GM12865 (cell line): ENCODE measurements around the gene MTA1.

Source experiments
- DNase-seq: peaks from one replicate; pipeline ENCODE4 v3.0.0; 2010; ENCODE audit warnings: low read depth
- H3K4me3 ChIP-seq: 2 replicates; pipeline ENCODE4 v1.5.1; 2011; ENCODE audit warnings: mild to moderate bottlenecking, low read depth, low read length, control low read depth
- CTCF ChIP-seq: IDR thresholded peaks from 2 replicates; pipeline ENCODE4 v1.5.1; 2011; ENCODE audit warnings: low read length, control low read depth, low read depth, inconsistent platforms; ENCODE audit not compliant: insufficient read depth; ENCODE audit errors: missing control alignments

The MTA1 gene

GRCh38 chr14:105384041-105384557, 35.5 kb upstream of the MTA1 start:
- TF ChIP-seq CTCF, result no peak
- DNase-seq, result no peak

GRCh38 chr14:105384605-105385321, 34.9 kb upstream of the MTA1 start:
- no peak overlapping the region for H3K4me3 ChIP-seq
- no peak for DNase-seq
- no peak for TF ChIP-seq CTCF

More at GRCh38 chr14:105384041-105384557, 35.5 kb upstream of the MTA1 start:
- no peak overlapping the region for H3K4me3 ChIP-seq

GRCh38 chr14:105385322-105385637, 34.3 kb upstream of the MTA1 start:
- no peak for TF ChIP-seq CTCF
- no peak for DNase-seq
- no peak overlapping the region for H3K4me3 ChIP-seq

GRCh38 chr14:105385698-105386365, 33.8 kb upstream of the MTA1 start:
- TF ChIP-seq CTCF, result no peak
- DNase-seq, result no peak
- no peak overlapping the region for H3K4me3 ChIP-seq

GRCh38 chr14:105386581-105387529, 32.8 kb upstream of the MTA1 start:
- TF ChIP-seq CTCF, result no peak
- H3K4me3 ChIP-seq, result no peak overlapping the region
- DNase-seq, result no peak

GRCh38 chr14:105387530-105387922, 32.1 kb upstream of the MTA1 start:
- no peak for TF ChIP-seq CTCF
- DNase-seq, result no peak

More at GRCh38 chr14:105387530-105387922, 32.1 kb upstream of the MTA1 start:
- H3K4me3 ChIP-seq, result no peak overlapping the region
